NCI-H2196 treated with DMSO at 0.1 percent for 48 hours (cell line): ENCODE measurements around the gene TOLLIP.
"Not testable (repeated sequence)": the region's sequence is repeated elsewhere in the genome, so short reads cannot be mapped to it uniquely, and the experiment has no call there.

Source experiments
- DNase-seq: peaks from one replicate; lab custom pipeline; 2025; ENCODE audit not compliant: unreplicated experiment; lab: John Stamatoyannopoulos, UW

The TOLLIP gene

DNA sequence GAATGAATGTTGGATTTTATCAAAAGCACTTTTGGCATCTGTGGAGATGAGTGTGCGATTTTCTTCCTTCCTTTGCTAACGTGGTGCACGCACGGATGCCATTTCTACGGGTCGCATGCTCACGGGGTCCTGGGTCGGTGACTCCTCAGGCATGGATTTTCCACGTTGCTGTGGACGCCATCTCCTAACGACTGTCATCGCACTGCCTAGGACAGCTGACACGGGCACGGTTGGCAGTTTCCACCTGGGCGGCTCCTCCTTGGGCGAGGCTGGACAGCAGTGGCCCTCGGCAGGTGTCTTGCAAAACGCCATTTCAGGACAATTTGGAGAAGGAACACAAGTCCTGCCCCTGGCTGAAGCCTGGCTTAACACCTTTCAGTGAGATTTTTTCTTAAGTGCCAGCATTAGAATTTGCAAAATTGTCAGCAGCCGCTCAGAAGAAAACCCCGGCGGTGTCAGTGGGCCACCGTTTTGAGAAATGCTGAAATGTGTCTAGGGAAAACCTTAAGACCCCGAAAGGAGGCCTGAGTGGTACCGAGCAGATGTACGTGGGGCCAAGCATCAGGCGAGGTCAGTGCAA is 34.7 kb upstream of the TOLLIP start:
- no peak for DNase-seq

DNA sequence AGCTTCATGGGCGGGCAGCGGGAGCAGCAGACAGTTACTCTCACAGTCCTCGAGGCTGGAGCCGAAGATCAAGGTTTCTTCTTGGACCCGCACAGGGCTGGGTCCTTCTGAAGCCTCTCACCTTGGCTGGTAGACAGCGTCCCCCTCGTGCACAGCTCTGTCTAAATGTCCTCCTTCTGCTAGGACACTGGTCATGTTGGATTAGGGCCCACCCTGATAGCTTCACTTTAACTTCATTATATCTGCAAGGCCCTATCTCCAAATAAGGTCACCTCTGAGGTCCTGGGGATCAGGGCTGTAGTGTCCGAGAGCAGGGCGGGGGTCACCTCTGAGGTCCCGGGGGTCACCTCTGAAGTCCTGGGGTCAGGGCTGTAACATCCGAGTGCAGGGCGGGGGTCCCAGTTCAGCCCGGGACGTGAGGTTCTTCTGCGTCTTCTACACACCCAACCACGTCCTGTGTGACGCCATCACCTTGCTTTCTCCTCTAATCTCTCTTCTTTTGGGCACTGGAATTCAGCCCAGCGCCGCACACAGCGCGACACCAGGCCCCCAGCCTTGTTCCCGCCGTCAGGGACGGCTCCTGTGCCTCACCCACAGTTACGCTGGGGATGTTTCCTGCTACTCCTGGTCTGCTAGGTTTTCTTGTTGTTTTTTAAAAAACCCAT is 34.1 kb upstream of the TOLLIP start:
- DNase-seq, result no peak

DNA sequence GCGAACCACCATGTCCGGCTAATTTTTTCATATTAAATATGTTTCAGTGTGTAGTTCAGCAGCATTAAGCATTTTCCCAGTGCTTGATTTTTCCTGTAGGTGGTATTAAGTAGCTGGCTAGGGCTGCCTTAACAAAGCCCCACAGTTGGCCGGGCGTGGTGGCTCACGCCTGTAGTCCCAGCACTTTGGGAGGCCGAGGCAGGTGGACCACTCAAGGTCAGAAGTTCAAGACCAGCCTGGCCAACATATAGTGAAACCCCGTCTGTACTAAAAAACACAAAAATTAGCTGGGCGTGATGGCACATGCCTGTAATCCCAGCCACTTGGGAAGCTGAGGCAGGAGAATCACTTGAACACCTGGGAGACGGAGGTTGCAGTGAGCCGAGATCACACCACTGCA is 33.5 kb upstream of the TOLLIP start:
- no peak for DNase-seq

DNA sequence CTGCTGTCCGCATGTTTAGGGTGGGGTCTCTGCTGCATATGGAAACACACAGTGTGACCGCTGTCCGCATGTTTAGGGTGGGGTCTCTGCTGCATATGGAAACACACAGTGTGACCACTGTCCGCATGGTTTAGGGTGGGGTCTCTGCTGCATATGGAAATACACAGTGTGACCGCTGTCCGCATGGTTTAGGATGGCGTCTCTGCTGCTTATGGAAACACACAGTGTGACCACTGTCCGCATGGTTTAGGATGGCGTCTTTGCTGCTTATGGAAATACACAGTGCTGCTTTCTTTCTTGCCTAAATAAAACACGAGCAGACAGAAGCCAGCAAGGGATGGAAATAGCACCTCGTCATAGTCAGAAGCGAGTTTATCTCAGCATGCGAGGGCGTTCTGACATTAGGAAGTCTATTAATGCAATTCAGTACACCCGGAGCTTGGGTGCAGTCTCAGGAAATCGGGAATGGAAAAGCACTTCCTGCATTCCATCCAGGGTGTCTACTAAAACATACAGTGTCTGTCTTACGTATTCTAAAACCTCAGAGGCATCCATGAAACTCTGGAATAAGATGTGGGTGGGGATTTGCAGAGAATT is 32.6 kb upstream of the TOLLIP start:
- no peak for DNase-seq

DNA sequence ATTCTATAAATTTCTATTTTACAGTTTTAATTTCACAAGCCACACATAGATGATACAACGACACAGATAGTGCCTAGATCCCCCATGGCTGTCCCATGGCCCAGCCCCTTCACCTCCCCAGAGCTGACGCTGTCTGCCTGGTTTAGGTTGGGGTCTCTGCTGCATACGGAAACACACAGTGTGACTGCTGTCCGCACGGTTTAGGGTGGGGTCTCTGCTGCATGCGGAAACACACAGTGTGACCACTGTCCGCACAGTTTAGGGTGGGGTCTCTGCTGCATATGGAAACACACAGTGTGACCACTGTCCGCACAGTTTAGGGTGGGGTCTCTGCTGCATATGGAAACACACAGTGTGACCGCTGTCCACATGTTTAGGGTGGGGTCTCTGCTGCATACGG is 31.8 kb upstream of the TOLLIP start:
- DNase-seq, result not testable (repeated sequence)

DNA sequence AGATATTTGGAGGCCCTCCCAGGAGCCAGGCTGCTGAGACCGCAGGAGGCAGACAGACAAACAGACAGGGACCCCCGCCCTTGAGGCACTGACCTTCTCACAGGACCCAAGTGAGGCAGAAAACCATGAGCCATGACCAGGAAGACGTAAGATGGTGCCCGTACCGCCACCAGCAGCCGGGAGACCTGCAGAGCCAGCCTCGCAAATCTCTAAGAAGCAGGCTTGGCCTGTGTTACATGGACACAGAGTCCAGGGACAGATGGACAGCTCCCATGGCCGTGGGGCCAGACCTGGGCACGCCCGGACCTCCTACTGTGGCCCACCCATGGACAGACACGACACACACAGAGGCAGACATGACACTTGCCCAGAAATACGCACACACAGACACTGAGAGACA is 30.7 kb upstream of the TOLLIP start:
- DNase-seq, result no peak

DNA sequence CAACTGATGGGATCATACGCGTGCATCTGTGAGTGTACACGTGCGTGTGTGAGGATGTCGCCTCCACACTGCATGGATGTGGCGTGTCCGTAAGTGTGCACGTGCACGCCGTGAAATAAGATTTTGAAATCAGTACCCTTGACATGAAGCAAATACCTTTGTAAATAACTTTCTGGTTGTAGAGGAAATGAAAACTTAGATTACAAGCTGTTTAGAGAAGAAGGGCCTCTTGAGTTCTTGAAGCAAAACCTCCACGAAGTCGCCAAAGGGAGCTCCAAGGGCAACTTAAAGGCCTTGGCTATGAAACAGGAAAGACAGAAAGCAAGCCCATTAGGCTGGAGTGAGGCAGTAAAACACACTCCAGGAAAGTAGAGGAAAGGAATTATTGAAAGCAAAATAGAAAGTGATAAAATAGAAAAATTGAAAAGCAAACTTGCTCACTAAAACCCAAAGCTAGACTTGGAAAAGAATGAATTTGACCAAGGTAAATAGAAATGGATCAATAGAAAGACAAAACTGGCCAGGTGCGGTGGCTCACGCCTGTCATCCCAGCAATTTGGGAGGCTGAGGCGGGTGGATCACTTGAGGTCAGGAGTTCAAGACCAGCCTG is 29.7 kb upstream of the TOLLIP start:
- DNase-seq, result no peak

DNA sequence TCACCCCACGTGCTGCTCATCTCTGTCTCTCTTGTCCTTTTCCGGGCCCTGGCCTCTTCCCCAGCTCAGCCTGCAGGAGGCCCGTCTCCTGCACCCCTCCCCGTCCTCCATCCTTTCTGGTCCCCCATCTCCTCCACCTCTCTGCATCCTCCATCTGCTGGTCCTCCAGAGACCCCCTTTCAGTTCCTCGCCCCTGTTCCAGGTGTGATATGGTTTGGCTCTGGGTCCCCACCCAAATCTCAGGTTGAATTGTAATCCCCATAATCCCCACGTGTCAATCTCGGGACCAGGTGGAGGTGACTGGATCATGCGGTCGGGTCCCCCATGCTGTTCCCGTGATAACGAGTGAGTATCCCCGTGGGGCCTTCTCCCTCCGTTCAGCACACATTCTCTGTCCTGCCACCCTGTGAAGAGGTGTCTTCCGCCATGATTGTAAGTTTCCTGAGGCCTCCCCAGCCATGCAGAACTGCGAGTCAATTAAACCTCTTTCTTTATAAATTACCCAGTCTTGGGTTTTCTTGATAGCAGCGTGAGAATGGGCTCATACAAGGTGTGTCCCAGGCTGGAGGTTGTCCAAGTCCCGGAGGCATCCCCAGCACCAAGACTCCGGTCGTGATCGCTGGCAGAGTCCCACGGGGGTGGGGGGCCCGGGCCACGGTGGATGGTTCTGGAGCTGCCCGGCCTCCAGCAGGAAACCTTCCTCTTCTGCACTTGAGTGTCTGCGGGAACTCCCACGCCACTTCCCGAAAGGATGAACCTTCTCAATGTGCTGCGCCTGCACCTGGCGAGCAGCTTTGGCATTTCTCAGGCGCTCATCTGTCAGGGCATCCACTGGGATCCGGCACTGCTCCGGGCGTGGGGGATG is 29.0 kb upstream of the TOLLIP start:
- no peak for DNase-seq

DNA sequence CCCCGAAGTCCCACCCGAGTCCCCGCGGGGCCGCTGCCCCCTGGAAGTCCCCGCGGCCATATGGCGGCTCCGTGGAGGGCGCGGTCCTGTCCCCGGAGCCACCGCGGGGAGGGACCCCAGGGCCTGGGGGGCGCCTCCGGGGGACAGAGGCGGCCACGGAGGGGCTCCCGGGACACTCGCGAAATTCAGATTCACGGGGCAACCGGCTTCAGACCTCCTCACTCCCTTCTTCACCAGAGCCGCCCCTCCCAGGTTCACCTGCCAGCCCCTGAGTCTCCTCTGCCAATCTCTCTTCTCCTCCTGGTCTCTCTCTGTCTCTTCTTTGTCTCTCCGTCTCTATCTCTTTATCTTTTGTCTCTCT is 28.2 kb upstream of the TOLLIP start:
- DNase-seq, result no peak

DNA sequence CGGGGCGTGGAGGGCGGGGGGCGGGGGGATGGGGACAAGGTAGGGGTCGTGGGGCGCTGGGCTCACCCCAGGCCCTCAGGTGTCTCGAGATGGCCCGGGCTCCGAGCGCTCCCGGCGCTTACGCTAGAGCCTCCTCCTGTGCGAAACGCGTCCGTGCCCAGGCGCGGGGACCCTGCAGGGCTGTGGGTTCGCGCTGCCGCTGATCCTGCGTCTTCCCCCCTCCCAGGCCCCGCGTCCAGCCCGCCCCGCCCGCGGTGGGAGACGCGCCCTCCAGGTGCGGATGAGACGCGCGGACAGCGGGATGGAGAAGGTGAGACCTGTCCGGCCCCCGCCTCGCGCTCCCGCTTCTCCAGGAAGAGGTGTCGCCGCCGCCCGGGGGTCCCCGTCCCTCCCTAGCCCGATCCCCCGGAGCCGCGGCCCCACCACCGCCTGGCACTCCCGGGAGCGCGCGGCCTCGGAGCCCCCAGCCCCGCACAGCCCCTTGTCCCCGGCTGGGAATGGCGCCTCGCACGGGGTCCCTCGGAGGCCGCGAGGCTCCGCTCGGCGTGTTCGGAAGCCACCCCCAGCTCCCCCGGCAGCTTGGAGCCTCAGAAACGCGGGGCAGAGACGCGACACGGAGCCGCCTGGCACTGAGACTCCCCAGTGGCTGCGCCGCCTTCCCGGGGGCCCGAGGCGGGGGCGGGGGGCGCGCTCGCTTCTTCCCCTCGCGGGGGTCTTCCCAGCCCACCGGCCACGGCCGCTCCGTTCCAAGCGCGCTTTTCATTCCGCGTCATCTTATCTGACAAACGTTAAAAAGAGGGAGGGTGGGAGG is 27.6 kb upstream of the TOLLIP start:
- DNase-seq, result no peak

DNA sequence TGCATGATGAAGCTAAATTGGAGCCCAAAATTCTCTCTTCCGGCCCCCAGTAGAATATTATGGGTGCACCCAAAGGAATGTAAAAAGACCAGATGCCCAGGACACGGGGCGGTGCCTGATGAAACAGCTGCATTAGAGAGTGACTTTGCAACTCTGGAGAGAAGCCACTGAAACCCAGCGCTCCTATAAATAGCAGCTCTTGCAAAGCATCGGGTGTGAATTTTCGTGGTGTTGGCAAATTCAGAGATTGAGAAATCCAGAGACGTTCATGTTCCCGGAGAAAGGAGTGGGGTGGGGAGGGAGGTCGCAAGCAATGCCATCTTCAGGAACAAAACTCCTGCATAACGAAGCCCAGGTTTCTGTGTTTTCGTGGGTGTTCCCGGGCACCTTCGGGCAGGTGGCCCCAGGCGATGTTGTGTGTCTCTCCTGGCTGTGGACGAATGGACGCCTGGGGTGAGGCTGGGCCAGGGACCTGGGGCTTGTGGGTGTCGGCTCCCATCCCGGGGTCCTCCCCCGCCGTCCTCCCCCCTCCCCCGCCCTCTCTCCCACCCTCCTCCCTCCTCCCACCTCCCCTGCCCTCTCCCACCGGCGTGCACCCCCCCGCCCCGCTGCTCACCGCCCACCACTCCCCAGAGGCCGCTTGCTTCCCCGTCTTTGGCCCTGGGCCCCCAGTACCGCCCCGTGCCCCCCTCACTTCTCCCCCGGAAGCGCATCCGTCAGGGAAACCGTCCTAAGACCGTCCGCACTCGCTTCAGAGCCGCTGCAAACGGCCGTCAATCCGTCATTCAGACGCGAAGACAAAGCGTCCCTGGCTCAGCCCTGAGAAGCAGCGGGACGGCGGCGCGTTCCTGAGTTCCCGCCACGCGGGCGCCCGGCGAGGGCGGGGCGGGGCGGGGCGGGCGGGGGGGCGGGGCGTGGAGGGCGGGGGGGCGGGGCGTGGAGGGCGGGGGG is 26.7 kb upstream of the TOLLIP start:
- DNase-seq, result no peak

DNA sequence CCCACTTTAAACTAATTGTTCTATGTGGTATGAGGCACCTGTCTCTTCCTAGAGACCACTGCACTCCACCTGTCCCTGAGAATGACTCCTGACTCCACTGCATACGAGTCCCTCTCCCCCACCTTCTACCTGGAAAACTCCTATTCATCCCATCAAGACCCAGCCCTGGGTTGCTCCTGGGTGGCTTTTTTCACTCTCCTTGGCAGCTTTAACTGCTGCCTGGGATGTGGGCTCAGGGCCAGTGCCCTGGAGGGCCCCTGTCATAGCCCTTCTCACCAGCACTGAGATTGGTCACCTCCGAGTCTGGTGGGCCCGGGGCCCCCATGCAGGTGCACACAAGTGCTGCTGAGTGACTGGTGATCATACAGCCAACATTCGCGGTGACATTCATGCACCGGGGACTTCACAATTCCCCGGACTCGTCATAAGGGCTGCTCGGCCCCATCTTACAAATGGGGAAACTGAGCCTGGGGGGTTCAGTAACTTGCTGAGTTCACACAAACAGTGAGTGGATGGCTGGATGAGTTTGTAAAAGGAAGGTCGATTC is 25.9 kb upstream of the TOLLIP start:
- DNase-seq, result no peak

DNA sequence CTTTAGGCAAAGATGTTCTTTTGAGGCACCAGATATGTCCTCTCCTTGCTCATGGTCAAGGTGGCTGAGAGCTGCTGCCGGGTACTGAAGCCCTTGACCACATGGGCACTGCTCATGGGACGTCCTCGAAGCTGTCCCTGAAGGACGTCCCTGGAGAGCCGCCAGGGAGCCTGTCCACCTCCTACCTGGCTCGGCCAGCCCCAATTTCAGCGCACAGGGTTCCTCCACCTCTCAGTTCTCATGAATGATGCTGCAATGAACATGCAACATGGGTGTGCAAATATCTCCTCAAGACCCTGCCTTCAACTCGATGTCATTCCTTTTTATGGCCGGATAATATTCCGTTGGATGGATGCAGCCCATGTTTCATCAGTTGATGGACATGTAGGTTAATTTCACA is 24.4 kb upstream of the TOLLIP start:
- DNase-seq, result no peak

DNA sequence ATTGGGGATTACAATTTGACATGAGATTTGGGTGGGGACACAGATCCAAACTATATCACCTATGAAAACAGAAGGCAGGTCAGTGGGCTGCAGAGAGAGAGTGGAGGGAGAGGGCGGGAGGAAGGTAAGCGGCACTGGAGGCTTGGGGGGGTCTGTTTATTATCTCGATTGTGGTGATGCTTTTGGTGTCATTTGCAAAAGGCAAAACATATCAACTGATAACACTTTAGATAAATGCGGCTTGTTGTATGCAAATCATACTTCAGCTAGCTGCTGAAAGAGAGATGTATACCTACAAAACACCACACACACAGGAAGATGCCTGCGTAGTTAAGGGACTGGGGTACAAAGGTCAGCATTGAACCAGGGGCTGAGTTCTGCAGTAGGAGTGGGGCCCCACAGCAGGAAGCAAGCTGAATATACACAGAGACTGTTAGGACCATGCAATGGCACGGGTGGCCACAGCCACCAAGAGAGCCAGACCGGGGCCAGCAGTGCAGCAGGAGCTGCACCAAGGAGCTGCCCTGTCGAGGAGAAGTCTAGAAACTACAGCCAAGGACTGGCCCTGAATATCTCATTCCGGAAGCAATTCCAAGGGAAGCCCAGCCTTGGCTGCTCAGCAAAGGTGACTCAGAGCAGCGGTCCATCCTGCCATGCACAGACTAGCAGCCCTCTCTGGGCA is 23.8 kb upstream of the TOLLIP start:
- DNase-seq, result no peak

DNA sequence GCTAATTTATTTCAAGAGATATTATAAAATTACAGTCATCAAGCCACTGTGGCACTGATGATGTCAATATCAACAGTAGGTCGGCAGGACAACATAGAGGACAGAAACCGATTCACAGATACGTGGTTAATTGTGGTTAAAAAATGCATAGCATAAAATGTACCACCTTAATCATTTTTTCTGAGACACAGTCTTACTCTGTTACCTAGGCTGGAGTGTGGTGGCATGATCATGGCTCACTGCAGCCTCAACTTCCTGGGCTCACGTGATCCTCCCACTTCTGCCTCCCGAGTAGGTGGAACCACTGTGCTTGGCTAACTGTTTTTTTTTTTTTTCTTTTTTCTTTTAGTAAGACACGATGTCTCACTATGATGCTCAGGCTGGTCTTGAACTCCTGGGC is 21.0 kb upstream of the TOLLIP start:
- DNase-seq, result no peak

DNA sequence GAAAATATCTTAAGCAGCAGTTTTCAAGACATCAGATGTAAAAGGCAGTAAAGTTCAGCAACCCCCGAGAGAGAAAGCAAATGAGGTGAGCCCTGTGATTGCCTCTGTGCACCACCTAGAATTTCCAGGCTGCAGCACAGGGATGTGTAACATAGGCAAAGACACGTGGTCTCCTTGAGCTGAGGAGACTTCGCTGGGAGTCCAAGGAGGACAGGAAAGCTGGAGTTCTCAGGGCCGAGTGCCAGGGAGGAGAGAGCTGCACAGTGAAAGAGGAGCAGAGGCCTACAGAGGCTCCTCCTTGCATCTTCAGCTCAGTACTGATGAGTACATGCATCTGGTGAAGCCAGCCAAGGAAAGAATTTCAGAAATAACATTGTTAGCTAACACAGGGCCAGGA is 17.6 kb upstream of the TOLLIP start:
- DNase-seq, result no peak

DNA sequence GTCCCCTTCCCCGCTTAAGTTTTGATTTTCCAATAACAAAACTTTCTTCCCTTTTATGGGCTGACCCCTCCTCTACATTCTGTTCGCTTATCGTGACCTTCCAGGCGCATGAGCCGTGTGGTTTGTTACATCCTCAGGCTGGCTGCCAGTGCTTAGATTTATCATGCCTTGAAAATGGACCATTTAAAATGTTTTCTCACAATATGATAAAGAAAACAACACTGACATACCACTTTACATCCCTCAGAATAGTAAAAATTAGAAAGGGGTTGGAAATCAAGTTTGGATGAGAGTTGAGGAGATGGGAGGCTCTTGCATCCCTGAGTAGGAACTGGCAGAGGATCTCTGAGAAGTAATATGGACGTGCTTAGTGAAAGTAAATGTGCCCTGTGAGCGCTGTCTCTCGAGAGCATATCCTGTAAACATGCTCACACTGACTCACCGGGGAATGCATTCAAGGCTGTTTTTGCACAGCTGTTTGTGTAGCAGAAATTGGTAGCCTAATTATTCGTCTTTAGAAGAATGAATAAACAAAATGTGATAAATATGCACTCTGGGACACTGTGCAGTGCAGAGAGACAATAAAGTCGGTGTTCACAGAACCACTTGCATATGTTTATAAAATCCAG is 17.1 kb upstream of the TOLLIP start:
- DNase-seq, result no peak

DNA sequence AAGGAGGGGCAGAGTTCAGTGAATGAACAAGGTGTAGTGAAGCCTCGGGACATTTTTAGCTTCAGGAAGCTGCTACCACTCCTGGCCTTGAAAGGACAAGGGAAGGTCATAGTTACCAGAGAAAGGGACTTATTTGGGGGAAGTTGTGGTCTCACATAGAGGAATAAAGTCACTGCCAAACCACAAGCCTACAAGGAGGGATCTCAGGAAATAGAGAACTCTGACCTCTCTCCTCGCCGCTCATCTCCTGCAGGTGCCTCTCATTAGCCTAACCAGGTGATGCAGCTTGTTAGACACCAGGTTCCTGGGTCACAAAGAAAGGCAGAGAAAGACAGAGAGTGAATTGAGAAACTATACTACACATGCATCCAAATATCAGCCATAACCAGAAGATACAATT is 14.3 kb upstream of the TOLLIP start:
- no peak for DNase-seq
